Natural killer cell (primary cell): ENCODE measurements around the gene ATP10A. TPM values are rescaled to one million over a fixed set of nuclear protein-coding genes. Genes with fewer than 3 reads are reported as not detected.

ENCODE experiments used
- ATAC-seq, 3 donors: fragments of 150-1000 bp in 2 of 3; fragments of 200-7000 bp in 1 of 3; cut with Tn5 transposase; 1 replicate in 1 of 3; 2 replicates in 2 of 3; pipeline ENCODE4 v1.10.0; 2021; ENCODE audit warnings: mild to moderate bottlenecking in 2 of 3, moderate library complexity in 2 of 3
- DNase-seq, 2 donors: peaks; one replicate each; pipeline versions ENCODE4 v3.0.0 to v3.0.0-alpha.2; 2013 to 2021; ENCODE audit warnings: mixed read lengths in 1 of 2
- H3K27ac ChIP-seq: one replicate; pipeline ENCODE4 v1.5.1; 2013; ENCODE audit warnings: mild to moderate bottlenecking, low read length
- H3K27me3 ChIP-seq: one replicate; pipeline ENCODE4 v1.6.1; 2013; ENCODE audit warnings: low read length; ENCODE audit not compliant: control insufficient read depth, insufficient read depth
- H3K36me3 ChIP-seq: one replicate; pipeline ENCODE4 v1.6.1; 2013; ENCODE audit warnings: low read length; ENCODE audit not compliant: control insufficient read depth, insufficient read depth
- H3K4me1 ChIP-seq: one replicate; pipeline ENCODE4 v1.6.1; 2013; ENCODE audit warnings: low read length; ENCODE audit not compliant: control insufficient read depth, insufficient read depth
- H3K4me3 ChIP-seq: one replicate; pipeline ENCODE4 v1.5.1; 2013; ENCODE audit warnings: low read length
- H3K9me3 ChIP-seq: one replicate; pipeline ENCODE4 v1.6.1; 2013; ENCODE audit warnings: low read length; ENCODE audit not compliant: control insufficient read depth, insufficient read depth
- H3K27ac Mint-ChIP-seq, 2 donors: one replicate each; pipeline ENCODE4 v1.8.0; 2022; ENCODE audit warnings: mild to moderate bottlenecking in 2 of 2, mixed read lengths in 2 of 2, moderate library complexity in 1 of 2
- H3K27me3 Mint-ChIP-seq, 2 donors: one replicate each; pipeline ENCODE4 v1.8.0; 2022; ENCODE audit warnings: low read depth in 2 of 2, mixed read lengths in 2 of 2
- H3K36me3 Mint-ChIP-seq: one replicate; pipeline ENCODE4 v1.8.0; 2022; ENCODE audit warnings: mixed read lengths
- H3K4me1 Mint-ChIP-seq, 2 donors: one replicate each; pipeline ENCODE4 v1.8.0; 2022; ENCODE audit warnings: mixed read lengths in 2 of 2
- H3K4me3 Mint-ChIP-seq: one replicate; pipeline ENCODE4 v1.8.0; 2022; ENCODE audit warnings: mild to moderate bottlenecking, moderate library complexity, mixed read lengths
- H3K9me3 Mint-ChIP-seq, 2 donors: one replicate each; pipeline ENCODE4 v1.8.0; 2022; ENCODE audit warnings: mixed read lengths in 2 of 2
- CTCF ChIP-seq: fragments of 200-600 bp; IDR thresholded peaks from one replicate; pipeline ENCODE4 v1.8.0; 2022; ENCODE audit warnings: antibody characterized with exemption
- WGBS: methylation state at CpG from one replicate; pipeline ENCODE4 v1.1.7; 2013; ENCODE audit warnings: missing lambda C conversion rate; ENCODE audit not compliant: insufficient coverage; 5-methylcytosine and 5-hydroxymethylcytosine counted together
- intact Hi-C: fragments of 100-400 bp; cut with micrococcal nuclease; formaldehyde crosslinking; loops from one replicate; pipeline ENCODE4 v1.14.2; 2022
- total RNA-seq, 4 donors: library from RNA; stranded (reverse); fragments of 120-200 nt in 1 of 4; gene quantifications; one replicate each; pipeline versions ENCODE4 v1.2.3 to v1.2.4, GENCODE V29; 2013 to 2022

ATP10A gene
- total RNA-seq, 3 donors from 2014 or later (not counting 1 experiment from before 2014, with no cell fraction given): 50.1 to 67.0 (median 51.2) TPM

- ATAC-seq (no peak), DNase-seq (no peak)
- Histone ChIP-seq H3K36me3 (peaks cover 38% of the 10 kb centered on the region), H3K4me1 (no peaks in the 10 kb centered on the region), H3K27me3 (no peaks in the 10 kb centered on the region), H3K27ac (no peak overlapping the region), H3K9me3 (no peaks in the 10 kb centered on the region), H3K4me3 (no peak overlapping the region)
- peaks cover 5 to 6% of the 10 kb centered on the region in 2 donors for H3K4me1 Mint-ChIP-seq
- WGBS: 90% methylated on average over 7 of the region's 7 CpGs
- TF ChIP-seq CTCF: no peak
- no peaks in the 10 kb centered on the region for H3K9me3 Mint-ChIP-seq
- H3K27me3 Mint-ChIP-seq: no peaks in the 10 kb centered on the region
- intact Hi-C loops: no loop called here
- peak overlapping the region in 1 of 2 donors; percentile 2 for H3K27ac Mint-ChIP-seq
- H3K4me3 Mint-ChIP-seq: no peak overlapping the region
- H3K36me3 Mint-ChIP-seq: peaks cover 16% of the 10 kb centered on the region
Observed at GRCh38 chr15:25678500-25678855, 184.6 kb downstream of the ATP10A start.

- intact Hi-C loops: no loop called here
- TF ChIP-seq CTCF: no peak
- no peak overlapping the region for H3K4me3 Mint-ChIP-seq
- no peaks in the 10 kb centered on the region for H3K27me3 Mint-ChIP-seq
- peak overlapping the region in 1 of 2 donors; percentile 2 for H3K27ac Mint-ChIP-seq
- H3K9me3 Mint-ChIP-seq: no peaks in the 10 kb centered on the region
- no peak for DNase-seq
- Histone ChIP-seq H3K27ac (no peak overlapping the region), H3K9me3 (no peaks in the 10 kb centered on the region), H3K27me3 (no peaks in the 10 kb centered on the region), H3K4me1 (no peaks in the 10 kb centered on the region), H3K4me3 (no peak overlapping the region), H3K36me3 (peaks cover 33% of the 10 kb centered on the region)
- peaks cover 10% of the 10 kb centered on the region for H3K36me3 Mint-ChIP-seq
- WGBS: 78% methylated on average over 9 of the region's 9 CpGs
- H3K4me1 Mint-ChIP-seq: peaks cover 1 to 6% of the 10 kb centered on the region in 2 donors
- ATAC-seq: no peak
Observed at GRCh38 chr15:25677719-25678499, 185.2 kb downstream of the ATP10A start.

GRCh38 chr15:25676070-25676469, 187.1 kb downstream of the ATP10A start:
- intact Hi-C loops: no loop called here
- no peaks in the 10 kb centered on the region for H3K9me3 Mint-ChIP-seq
- Histone ChIP-seq H3K9me3 (no peaks in the 10 kb centered on the region), H3K36me3 (peaks cover 31% of the 10 kb centered on the region), H3K27me3 (no peaks in the 10 kb centered on the region), H3K4me3 (no peak overlapping the region), H3K27ac (no peak overlapping the region), H3K4me1 (no peaks in the 10 kb centered on the region)
- ATAC-seq (no peak), DNase-seq (no peak)
- no peaks in the 10 kb centered on the region for H3K27me3 Mint-ChIP-seq
- H3K36me3 Mint-ChIP-seq: peaks cover 2% of the 10 kb centered on the region
- 89% methylated on average over 8 of the region's 8 CpGs for WGBS
- H3K4me3 Mint-ChIP-seq: no peak overlapping the region
- H3K27ac Mint-ChIP-seq: peak overlapping the region in 1 of 2 donors; percentile 19
- no peak for TF ChIP-seq CTCF
- peaks cover 6 to 8% of the 10 kb centered on the region in 2 donors for H3K4me1 Mint-ChIP-seq

- Histone ChIP-seq H3K4me1 (no peaks in the 10 kb centered on the region), H3K27me3 (no peaks in the 10 kb centered on the region), H3K27ac (no peak overlapping the region), H3K36me3 (peaks cover 27% of the 10 kb centered on the region), H3K9me3 (no peaks in the 10 kb centered on the region), H3K4me3 (no peak overlapping the region)
- Mint-ChIP-seq H3K27ac (peak overlapping the region in 1 of 2 donors; percentile 57), H3K36me3 (no peaks in the 10 kb centered on the region), H3K4me1 (peaks cover 8 to 9% of the 10 kb centered on the region in 2 donors), H3K27me3 (peaks cover 0 to 5% of the 10 kb centered on the region in 2 donors), H3K9me3 (no peaks in the 10 kb centered on the region), H3K4me3 (no peak overlapping the region)
- no peak for ATAC-seq
- no peak for TF ChIP-seq CTCF
- intact Hi-C loops: no loop called here
- no peak for DNase-seq
- WGBS: 86% methylated on average over 8 of the region's 8 CpGs
Observed at GRCh38 chr15:25675396-25675795, 187.7 kb downstream of the ATP10A start.
